NCI-H2029 treated with DMSO at 0.1 percent for 48 hours (cell line): ENCODE data around the gene SYNJ2.
A peak's percentile ranks its signal among the peaks of the same experiment; 100 is the strongest.
"Not testable (repeated sequence)": the region's sequence is repeated elsewhere in the genome, so short reads cannot be mapped to it uniquely, and the experiment has no call there.

Source experiments
- DNase-seq: peaks from one replicate; lab custom pipeline; 2025; lab: John Stamatoyannopoulos, UW

SYNJ2 gene, protein sequence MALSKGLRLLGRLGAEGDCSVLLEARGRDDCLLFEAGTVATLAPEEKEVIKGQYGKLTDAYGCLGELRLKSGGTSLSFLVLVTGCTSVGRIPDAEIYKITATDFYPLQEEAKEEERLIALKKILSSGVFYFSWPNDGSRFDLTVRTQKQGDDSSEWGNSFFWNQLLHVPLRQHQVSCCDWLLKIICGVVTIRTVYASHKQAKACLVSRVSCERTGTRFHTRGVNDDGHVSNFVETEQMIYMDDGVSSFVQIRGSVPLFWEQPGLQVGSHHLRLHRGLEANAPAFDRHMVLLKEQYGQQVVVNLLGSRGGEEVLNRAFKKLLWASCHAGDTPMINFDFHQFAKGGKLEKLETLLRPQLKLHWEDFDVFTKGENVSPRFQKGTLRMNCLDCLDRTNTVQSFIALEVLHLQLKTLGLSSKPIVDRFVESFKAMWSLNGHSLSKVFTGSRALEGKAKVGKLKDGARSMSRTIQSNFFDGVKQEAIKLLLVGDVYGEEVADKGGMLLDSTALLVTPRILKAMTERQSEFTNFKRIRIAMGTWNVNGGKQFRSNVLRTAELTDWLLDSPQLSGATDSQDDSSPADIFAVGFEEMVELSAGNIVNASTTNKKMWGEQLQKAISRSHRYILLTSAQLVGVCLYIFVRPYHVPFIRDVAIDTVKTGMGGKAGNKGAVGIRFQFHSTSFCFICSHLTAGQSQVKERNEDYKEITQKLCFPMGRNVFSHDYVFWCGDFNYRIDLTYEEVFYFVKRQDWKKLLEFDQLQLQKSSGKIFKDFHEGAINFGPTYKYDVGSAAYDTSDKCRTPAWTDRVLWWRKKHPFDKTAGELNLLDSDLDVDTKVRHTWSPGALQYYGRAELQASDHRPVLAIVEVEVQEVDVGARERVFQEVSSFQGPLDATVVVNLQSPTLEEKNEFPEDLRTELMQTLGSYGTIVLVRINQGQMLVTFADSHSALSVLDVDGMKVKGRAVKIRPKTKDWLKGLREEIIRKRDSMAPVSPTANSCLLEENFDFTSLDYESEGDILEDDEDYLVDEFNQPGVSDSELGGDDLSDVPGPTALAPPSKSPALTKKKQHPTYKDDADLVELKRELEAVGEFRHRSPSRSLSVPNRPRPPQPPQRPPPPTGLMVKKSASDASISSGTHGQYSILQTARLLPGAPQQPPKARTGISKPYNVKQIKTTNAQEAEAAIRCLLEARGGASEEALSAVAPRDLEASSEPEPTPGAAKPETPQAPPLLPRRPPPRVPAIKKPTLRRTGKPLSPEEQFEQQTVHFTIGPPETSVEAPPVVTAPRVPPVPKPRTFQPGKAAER (N-terminal part only)

DNA sequence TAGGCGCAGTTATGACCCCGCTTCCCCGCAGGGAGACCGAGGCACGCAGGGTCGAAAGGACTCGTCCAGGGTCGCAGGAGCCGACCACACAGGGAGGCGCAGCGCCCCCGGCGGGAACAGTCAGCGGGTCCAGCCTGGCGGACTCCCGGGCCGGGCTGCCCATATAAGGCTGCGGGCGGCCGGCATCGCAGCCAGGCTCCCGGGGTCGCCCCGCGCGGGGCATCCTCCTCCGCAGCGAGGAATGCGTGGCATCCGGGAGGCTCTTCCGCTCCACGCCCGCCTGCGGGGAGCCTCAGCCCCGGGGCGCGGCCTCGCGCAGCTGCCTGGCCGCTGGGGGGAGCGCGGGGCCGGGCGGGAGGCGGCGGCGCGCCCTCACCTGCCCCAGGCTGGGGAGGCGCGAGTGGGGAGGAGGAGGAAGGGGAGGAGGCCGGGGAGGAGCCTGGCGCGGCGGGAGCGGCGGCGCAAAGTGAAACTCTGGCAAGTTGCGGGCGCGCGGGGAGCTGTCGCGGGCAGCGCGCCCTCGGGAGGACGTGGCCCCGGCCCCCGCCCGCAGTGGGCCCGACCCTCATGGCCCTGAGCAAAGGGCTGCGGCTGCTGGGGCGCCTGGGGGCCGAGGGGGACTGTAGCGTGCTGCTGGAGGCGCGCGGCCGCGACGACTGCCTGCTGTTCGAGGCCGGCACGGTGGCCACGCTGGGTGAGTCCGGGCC, at the start of gene SYNJ2:
SYNJ2 (plus strand) TSS at position 469 of the 707 bp plus-strand sequence; CDS start at position 568, 99 bp downstream.
- DNase-seq: peak; percentile 21

DNA sequence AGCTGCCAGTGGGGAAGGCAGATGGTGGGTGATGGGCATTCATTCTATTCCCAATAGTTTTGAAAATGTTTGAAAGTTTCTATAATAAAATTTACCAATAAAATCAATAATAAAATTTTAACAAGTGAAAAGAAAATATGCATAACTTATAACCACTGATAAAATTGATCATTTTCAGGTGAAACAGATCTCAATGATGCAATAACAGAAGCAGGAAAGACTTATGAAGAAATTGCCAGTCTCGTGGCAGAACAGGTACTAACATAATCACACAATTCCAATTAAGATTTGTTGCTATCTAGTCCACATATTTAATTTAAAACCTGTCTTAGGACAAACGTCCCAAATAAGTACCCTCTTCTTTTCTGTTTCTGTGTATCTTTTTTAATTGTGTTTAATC, 45.9 kb upstream of the SYNJ2 start:
- DNase-seq: no peak

- DNase-seq: peak; percentile 3
Measured at GRCh38 chr6:157937318-157937717, 44.3 kb upstream of the SYNJ2 start.

- DNase-seq: peak; percentile 6
Measured at GRCh38 chr6:157937916-157938315, 43.7 kb upstream of the SYNJ2 start.

- DNase-seq: not testable (repeated sequence)
Measured at GRCh38 chr6:157940375-157941036, 41.2 kb upstream of the SYNJ2 start.

GRCh38 chr6:157941101-157941863, 40.4 kb upstream of the SYNJ2 start:
- DNase-seq: no peak

DNA sequence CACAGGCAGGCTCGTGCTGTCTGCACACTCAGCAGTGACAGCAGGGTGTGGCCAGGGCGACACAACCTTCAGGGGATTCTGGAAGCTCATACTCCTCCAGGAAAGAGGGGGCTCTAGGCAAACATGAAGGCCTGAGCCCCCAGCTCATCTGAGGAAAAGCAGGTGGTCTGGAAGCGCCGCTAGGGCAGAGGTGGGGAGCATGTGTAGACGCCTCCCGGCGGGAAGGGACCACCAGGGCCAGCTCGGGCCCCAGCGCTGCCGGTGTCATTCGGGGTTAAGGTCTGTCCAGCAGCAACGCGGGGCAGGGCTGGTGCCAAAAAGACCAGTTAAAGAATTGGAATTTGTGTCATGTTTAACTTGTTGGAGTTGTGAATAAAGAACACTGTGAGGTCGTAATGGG, 39.3 kb upstream of the SYNJ2 start:
- DNase-seq: no peak

GRCh38 chr6:157943249-157943963, 38.3 kb upstream of the SYNJ2 start:
- no peak for DNase-seq

- no peak for DNase-seq
Measured at GRCh38 chr6:157943964-157944283, 37.7 kb upstream of the SYNJ2 start.

DNA sequence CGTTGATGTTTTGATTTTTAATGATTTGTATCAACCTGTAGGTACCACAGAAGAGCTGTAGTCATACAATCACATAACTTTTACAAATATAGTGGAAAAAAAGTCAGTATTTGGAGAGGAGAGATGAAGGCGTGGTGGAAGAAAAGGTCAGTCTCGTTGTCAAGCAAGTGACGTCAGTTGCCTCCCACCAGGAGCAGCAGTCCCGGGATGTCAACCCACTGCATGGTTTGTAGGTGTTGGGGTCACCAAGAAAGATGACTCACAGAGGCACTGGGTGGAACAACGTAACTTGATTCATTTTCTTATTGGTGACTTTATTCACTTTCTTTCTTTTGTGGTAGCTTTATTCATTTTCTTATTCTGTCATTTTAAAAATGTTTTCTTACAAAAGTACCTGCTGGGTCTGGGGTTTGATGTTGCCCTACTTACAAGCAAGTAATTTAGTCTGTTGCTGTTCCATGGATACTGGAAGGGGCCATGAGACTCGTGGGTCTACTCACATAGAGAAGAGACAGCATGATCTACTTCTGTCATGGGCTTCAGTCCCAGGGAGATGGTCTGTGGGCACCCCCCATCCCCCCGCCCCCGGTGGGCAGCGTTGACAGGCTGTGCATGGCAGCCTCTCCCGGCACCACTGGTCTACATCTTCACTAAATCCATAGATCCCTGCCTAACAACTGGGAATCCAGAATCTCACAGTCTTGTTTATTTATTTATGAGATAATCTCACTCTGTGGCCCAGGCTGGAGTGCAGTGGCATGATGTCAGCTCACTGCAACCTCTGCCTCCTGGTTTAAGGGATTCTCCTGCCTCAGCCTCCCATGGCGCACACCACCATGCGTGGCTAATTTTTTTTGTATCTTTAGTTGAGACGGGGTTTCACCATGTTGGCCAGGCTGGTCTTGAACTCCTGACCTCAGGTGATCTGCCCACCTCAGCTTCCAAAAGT, 36.4 kb upstream of the SYNJ2 start:
- no peak for DNase-seq

GRCh38 chr6:157946053-157946617, 35.5 kb upstream of the SYNJ2 start:
- DNase-seq: no peak

DNA sequence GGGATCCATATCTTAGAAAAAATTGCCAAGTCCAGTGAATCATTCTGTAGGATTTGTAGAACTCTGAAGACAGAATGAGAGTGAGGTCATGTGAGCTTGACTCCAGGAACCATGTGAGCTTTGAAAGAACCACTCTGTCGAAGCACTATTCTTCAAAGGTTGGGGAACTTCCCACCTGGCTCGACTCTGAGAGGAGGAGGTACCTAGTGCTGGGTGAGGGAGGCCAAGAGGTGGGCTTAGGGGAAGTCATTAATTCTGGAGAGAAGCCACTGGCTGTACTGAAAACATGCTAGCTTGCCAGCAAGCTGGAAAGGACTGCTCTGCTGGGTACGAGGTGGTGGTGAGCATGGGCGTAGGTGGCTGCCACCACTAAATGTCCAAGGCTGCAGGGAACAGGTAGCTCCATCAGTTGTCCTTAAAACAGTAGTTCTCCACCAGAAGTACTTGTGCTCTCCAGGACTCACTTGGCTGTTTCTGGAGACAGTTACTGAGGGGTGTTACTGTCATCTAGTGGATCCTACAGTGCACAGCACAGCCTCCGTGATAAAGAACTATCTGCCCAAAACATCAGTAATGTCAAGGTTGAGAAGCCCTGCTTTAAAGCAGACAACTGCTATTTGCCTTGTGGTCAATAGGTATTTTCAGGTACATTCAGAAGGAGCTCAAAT, 34.7 kb upstream of the SYNJ2 start:
- no peak for DNase-seq

- DNase-seq: not testable (repeated sequence)
Measured at GRCh38 chr6:157950899-157951298, 30.8 kb upstream of the SYNJ2 start.

- DNase-seq: no peak
Measured at GRCh38 chr6:157951828-157952227, 29.8 kb upstream of the SYNJ2 start.

- DNase-seq: no peak
Measured at GRCh38 chr6:157952861-157953351, 28.8 kb upstream of the SYNJ2 start.

GRCh38 chr6:157953580-157954091, 28.0 kb upstream of the SYNJ2 start:
- DNase-seq: peak; percentile 20
